Measurements from ENCODE around the gene KHDRBS2.

KHDRBS2 gene

GRCh38 chr6:62035952-62036351 lies 250.1 kb downstream of the KHDRBS2 start:
- TF ChIP-seq FOXP2 (optimal IDR thresholded peaks at IDR 0.05; ENCODE audit: borderline replicate concordance, extremely low read depth, extremely low read length, insufficient read depth) (no peak), TAF1 (IDR thresholded peaks at IDR 0.05; ENCODE audit: borderline replicate concordance, insufficient read depth, low read length) (no peak), SIN3A (IDR thresholded peaks at IDR 0.05; ENCODE audit: borderline replicate concordance, insufficient read depth, low read length) (no peak), POLR2AphosphoS5 (IDR thresholded peaks at IDR 0.05; ENCODE audit: low read depth, low read length) (no peak)
- TF ChIP-seq, protein P1, sequence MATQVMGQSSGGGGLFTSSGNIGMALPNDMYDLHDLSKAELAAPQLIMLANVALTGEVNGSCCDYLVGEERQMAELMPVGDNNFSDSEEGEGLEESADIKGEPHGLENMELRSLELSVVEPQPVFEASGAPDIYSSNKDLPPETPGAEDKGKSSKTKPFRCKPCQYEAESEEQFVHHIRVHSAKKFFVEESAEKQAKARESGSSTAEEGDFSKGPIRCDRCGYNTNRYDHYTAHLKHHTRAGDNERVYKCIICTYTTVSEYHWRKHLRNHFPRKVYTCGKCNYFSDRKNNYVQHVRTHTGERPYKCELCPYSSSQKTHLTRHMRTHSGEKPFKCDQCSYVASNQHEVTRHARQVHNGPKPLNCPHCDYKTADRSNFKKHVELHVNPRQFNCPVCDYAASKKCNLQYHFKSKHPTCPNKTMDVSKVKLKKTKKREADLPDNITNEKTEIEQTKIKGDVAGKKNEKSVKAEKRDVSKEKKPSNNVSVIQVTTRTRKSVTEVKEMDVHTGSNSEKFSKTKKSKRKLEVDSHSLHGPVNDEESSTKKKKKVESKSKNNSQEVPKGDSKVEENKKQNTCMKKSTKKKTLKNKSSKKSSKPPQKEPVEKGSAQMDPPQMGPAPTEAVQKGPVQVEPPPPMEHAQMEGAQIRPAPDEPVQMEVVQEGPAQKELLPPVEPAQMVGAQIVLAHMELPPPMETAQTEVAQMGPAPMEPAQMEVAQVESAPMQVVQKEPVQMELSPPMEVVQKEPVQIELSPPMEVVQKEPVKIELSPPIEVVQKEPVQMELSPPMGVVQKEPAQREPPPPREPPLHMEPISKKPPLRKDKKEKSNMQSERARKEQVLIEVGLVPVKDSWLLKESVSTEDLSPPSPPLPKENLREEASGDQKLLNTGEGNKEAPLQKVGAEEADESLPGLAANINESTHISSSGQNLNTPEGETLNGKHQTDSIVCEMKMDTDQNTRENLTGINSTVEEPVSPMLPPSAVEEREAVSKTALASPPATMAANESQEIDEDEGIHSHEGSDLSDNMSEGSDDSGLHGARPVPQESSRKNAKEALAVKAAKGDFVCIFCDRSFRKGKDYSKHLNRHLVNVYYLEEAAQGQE (IDR thresholded peaks at IDR 0.05; ENCODE audit: insufficient read depth in 1 of 2, low read depth in 2 of 2, low read length in 2 of 2): no peak

GRCh38 chr6:62013719-62014118 lies 272.3 kb downstream of the KHDRBS2 start:
- TF ChIP-seq POLR2AphosphoS5 (IDR thresholded peaks at IDR 0.05; ENCODE audit: low read depth, low read length) (no peak), SIN3A (IDR thresholded peaks at IDR 0.05; ENCODE audit: borderline replicate concordance, insufficient read depth, low read length) (no peak), TAF1 (IDR thresholded peaks at IDR 0.05; ENCODE audit: borderline replicate concordance, insufficient read depth, low read length) (no peak)
- TF ChIP-seq, protein P1 (IDR thresholded peaks at IDR 0.05; ENCODE audit: insufficient read depth in 1 of 2, low read depth in 2 of 2, low read length in 2 of 2): no peak

DNA sequence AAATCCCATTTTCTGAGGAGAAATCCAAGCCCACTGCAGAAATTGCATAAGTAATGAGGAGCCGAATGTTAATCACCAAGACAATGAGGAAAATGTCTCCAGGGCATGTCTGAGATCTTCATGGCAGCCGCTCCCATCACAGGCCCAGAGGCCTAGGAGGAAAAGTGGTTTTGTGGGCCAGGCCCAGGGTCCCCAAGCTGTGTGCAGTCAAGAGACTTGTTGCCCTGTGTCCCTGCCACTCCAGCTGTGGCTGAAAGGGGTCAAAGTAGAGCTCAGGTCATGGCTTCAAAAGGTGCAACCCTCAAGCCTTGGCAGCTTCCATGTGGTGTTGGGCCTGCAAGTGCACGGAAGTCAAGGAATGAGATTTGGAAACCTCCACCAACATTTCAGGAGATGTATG lies 276.6 kb downstream of the KHDRBS2 start:
- TF ChIP-seq POLR2AphosphoS5 (IDR thresholded peaks at IDR 0.05; ENCODE audit: low read depth, low read length) (no peak), FOXP2 (optimal IDR thresholded peaks at IDR 0.05; ENCODE audit: borderline replicate concordance, extremely low read depth, extremely low read length, insufficient read depth) (no peak), SIN3A (IDR thresholded peaks at IDR 0.05; ENCODE audit: borderline replicate concordance, insufficient read depth, low read length) (no peak), TAF1 (IDR thresholded peaks at IDR 0.05; ENCODE audit: borderline replicate concordance, insufficient read depth, low read length) (no peak)
- TF ChIP-seq, protein P1 (IDR thresholded peaks at IDR 0.05; ENCODE audit: insufficient read depth in 1 of 2, low read depth in 2 of 2, low read length in 2 of 2): no peak

GRCh38 chr6:61989616-61990015 lies 296.4 kb downstream of the KHDRBS2 start:
- TF ChIP-seq TAF1 (IDR thresholded peaks at IDR 0.05; ENCODE audit: borderline replicate concordance, insufficient read depth, low read length) (no peak), SIN3A (IDR thresholded peaks at IDR 0.05; ENCODE audit: borderline replicate concordance, insufficient read depth, low read length) (no peak), POLR2AphosphoS5 (IDR thresholded peaks at IDR 0.05; ENCODE audit: low read depth, low read length) (no peak), FOXP2 (optimal IDR thresholded peaks at IDR 0.05; ENCODE audit: borderline replicate concordance, extremely low read depth, extremely low read length, insufficient read depth) (no peak)
- TF ChIP-seq, protein P1 (IDR thresholded peaks at IDR 0.05; ENCODE audit: insufficient read depth in 1 of 2, low read depth in 2 of 2, low read length in 2 of 2): no peak

- TF ChIP-seq TAF1 (IDR thresholded peaks at IDR 0.05; ENCODE audit: borderline replicate concordance, insufficient read depth, low read length) (no peak), FOXP2 (optimal IDR thresholded peaks at IDR 0.05; ENCODE audit: borderline replicate concordance, extremely low read depth, extremely low read length, insufficient read depth) (no peak), SIN3A (IDR thresholded peaks at IDR 0.05; ENCODE audit: borderline replicate concordance, insufficient read depth, low read length) (no peak), POLR2AphosphoS5 (IDR thresholded peaks at IDR 0.05; ENCODE audit: low read depth, low read length) (no peak)
- TF ChIP-seq, protein P1 (IDR thresholded peaks at IDR 0.05; ENCODE audit: insufficient read depth in 1 of 2, low read depth in 2 of 2, low read length in 2 of 2): no peak
Observed at GRCh38 chr6:61980622-61981021, 305.4 kb downstream of the KHDRBS2 start.

Measured in PFSK-1 (cell line).